ENCODE measurements around the gene SEMA6A.

SEMA6A gene

GRCh38 chr5:116455061-116455460 lies 119.6 kb downstream of the SEMA6A start:
- no peak for DNase-seq

GRCh38 chr5:116454417-116454927 lies 120.2 kb downstream of the SEMA6A start:
- DNase-seq, result no peak

GRCh38 chr5:116453988-116454411 lies 120.6 kb downstream of the SEMA6A start:
- no peak for DNase-seq

- peak; percentile 3 for DNase-seq
These were observed 121.8 kb downstream of the SEMA6A start for GRCh38 chr5:116452774-116453368.

- no peak for DNase-seq
These were observed 122.6 kb downstream of the SEMA6A start for GRCh38 chr5:116451905-116452450.

- no peak for DNase-seq
These were observed 123.6 kb downstream of the SEMA6A start for GRCh38 chr5:116451066-116451465.

- DNase-seq, result no peak
These were observed 125.2 kb downstream of the SEMA6A start for GRCh38 chr5:116449458-116449857.

GRCh38 chr5:116448870-116449427 lies 125.7 kb downstream of the SEMA6A start:
- DNase-seq, result peak; percentile 9

- no peak for DNase-seq
These were observed 126.2 kb downstream of the SEMA6A start for GRCh38 chr5:116448450-116448849.

GRCh38 chr5:116446356-116447005 lies 128.1 kb downstream of the SEMA6A start:
- DNase-seq, result no peak

GRCh38 chr5:116445311-116445710 lies 129.3 kb downstream of the SEMA6A start:
- no peak for DNase-seq

GRCh38 chr5:116444373-116445295 lies 130.0 kb downstream of the SEMA6A start:
- no peak for DNase-seq

GRCh38 chr5:116442931-116443551 lies 131.6 kb downstream of the SEMA6A start:
- no peak for DNase-seq

GRCh38 chr5:116442095-116442534 lies 132.5 kb downstream of the SEMA6A start:
- DNase-seq, result peak; percentile 82

- peak; percentile 62 for DNase-seq
These were observed 133.4 kb downstream of the SEMA6A start for GRCh38 chr5:116441223-116441622.

GRCh38 chr5:116440457-116441001 lies 134.1 kb downstream of the SEMA6A start:
- no peak for DNase-seq

- DNase-seq, result peak; percentile 27
These were observed 134.7 kb downstream of the SEMA6A start for GRCh38 chr5:116439905-116440304.

- DNase-seq, result no peak
These were observed 135.6 kb downstream of the SEMA6A start for GRCh38 chr5:116438979-116439554.

GRCh38 chr5:116437922-116438578 lies 136.6 kb downstream of the SEMA6A start:
- DNase-seq, result no peak

- DNase-seq, result no peak
These were observed 137.3 kb downstream of the SEMA6A start for GRCh38 chr5:116437351-116437705.

Data from DMS79 treated with DMSO at 0.1 percent for 48 hours (cell line).